Measurements from ENCODE around the gene SYF2. TPM values are rescaled to one million over a fixed set of nuclear protein-coding genes. Genes with fewer than 3 reads are reported as not detected.

Gene SYF2
- total and polyA plus RNA-seq, 4 donors = 29.7 to 99.4 (median 67.5) TPM

- H3K4me3 ChIP-seq = no peak overlapping the region
- H3K9me3 ChIP-seq (ENCODE audit: control insufficient read depth in 4 of 4, insufficient read depth in 3 of 4, low read length in 3 of 4) = peaks cover 0 to 2% (median 1%) of the 10 kb centered on the region in 4 donors
- H3K4me1 ChIP-seq (ENCODE audit: control insufficient read depth in 5 of 5, insufficient read depth in 5 of 5, low read length in 5 of 5) = peaks cover 0 to 9% (median 0%) of the 10 kb centered on the region in 5 donors
- TF ChIP-seq CTCF (IDR thresholded peaks at IDR 0.05; ENCODE audit: control extremely low read depth, extremely low read depth) = no peak
- H3K36me3 ChIP-seq (ENCODE audit: control insufficient read depth in 4 of 4, insufficient read depth in 4 of 4, low read length in 4 of 4) = no peaks in the 10 kb centered on the region
- DNase-seq (no peak), ATAC-seq (ENCODE audit: insufficient read depth, low FRiP score) (no peak)
- no peak overlapping the region for H3K27ac ChIP-seq (ENCODE audit: low read depth in 1 of 2, low read length in 1 of 2)
- WGBS, 2 donors = 81 to 83% methylated on average over 3 of the region's 3 CpGs
- no peak overlapping the region for H3K9ac ChIP-seq (ENCODE audit: insufficient read depth in 1 of 2, low read length in 2 of 2)
- H3K27me3 ChIP-seq (ENCODE audit: control insufficient read depth in 3 of 3, insufficient read depth in 3 of 3, low read length in 2 of 3) = no peaks in the 10 kb centered on the region
Observed at GRCh38 chr1:25173809-25174340, 58.4 kb downstream of the SYF2 start.

Other genes starting within 250 kb of the SYF2 start
- 100 to 1,000 TPM; 104 to 210 TPM for gene RSRP1, start 15.0 kb upstream of the SYF2 start, total RNA-seq
- 100 to 1,000 TPM in 1 of 2 donors, 10 to 100 TPM in 1; 72.6 to 364 TPM for gene RSRP1, start 15.0 kb upstream of the SYF2 start, polyA plus RNA-seq
- 1 to 10 TPM in 1 of 2 donors, not detected in 1; 2.2 TPM for gene RHD, start 40.0 kb upstream of the SYF2 start, total RNA-seq
- under 1 TPM; 0.12 to 0.27 TPM for gene RHD, start 40.0 kb upstream of the SYF2 start, polyA plus RNA-seq
- gene TMEM50A, start 105.8 kb upstream of the SYF2 start, total RNA-seq = 10 to 100 TPM; 88.2 to 88.6 TPM
- gene TMEM50A, start 105.8 kb upstream of the SYF2 start, polyA plus RNA-seq = 100 to 1,000 TPM in 1 of 2 donors, 10 to 100 TPM in 1; 84.6 to 116 TPM
- gene RHCE, start 188.3 kb upstream of the SYF2 start, total RNA-seq = 1 to 10 TPM in 1 of 2 donors, under 1 TPM in 1; 0.31 to 3.1 TPM
- gene RHCE, start 188.3 kb upstream of the SYF2 start, polyA plus RNA-seq = under 1 TPM; 0.12 to 0.26 TPM
- 10 to 100 TPM; 18.6 to 20.7 TPM for gene MACO1, start 198.4 kb upstream of the SYF2 start, total RNA-seq
- gene MACO1, start 198.4 kb upstream of the SYF2 start, polyA plus RNA-seq = 1 to 10 TPM; 7.9 to 8.7 TPM

Data from lung (tissue), 12 donors.